K562 (cell line): ENCODE measurements around the gene AGR2. TPM values are rescaled to one million over a fixed set of nuclear protein-coding genes. Genes with fewer than 3 reads are reported as not detected.

Source experiments
- ATF6 ChIP-seq: sonication (generic); formaldehyde crosslinking; IDR thresholded peaks from 2 replicates; pipeline ENCODE4 v1.4.0; 2020; ENCODE audit warnings: mild to moderate bottlenecking, missing genetic modification reagents
- CBFA2T2 ChIP-seq: fragments of 450-650 bp; conservative IDR thresholded peaks from 2 replicates; pipeline ENCODE4 v1.6.1; 2017; ENCODE audit warnings: mild to moderate bottlenecking
- CCNT2 ChIP-seq: IDR thresholded peaks from 2 replicates; pipeline ENCODE4 v1.6.1; 2011; ENCODE audit warnings: borderline replicate concordance, low read depth, mild to moderate bottlenecking, moderate library complexity, mixed read lengths, low read length; ENCODE audit not compliant: insufficient read length; ENCODE audit errors: extremely low read depth
- CUX1 ChIP-seq: fragments of 200-800 bp; sonication (Bioruptor generic); IDR thresholded peaks from 2 replicates; pipeline ENCODE4 v1.6.1; 2016; ENCODE audit warnings: missing genetic modification characterization, missing compliant biosample characterization
- ELF2 ChIP-seq: fragments of 250-450 bp; sonication (Bioruptor Pico); IDR thresholded peaks from 2 replicates; pipeline ENCODE4 v1.5.0; 2021; ENCODE audit warnings: mild to moderate bottlenecking
- FOXJ3 ChIP-seq: sonication (generic); formaldehyde crosslinking; IDR thresholded peaks from 2 replicates; pipeline ENCODE4 v1.4.0; 2020; ENCODE audit warnings: mild to moderate bottlenecking, missing genetic modification reagents
- HCFC1 ChIP-seq: IDR thresholded peaks from 2 replicates; pipeline ENCODE4 v1.6.1; 2012; ENCODE audit warnings: low read depth, low read length, improper control_type of control experiment
- HDAC6 ChIP-seq: IDR thresholded peaks from 2 replicates; pipeline ENCODE4 v1.6.1; 2012; ENCODE audit warnings: low read depth, mild to moderate bottlenecking, control low read depth, inconsistent platforms, low read length, moderate library complexity
- IFI16 ChIP-seq: fragments of 250-450 bp; sonication (Bioruptor Pico); IDR thresholded peaks from 2 replicates; pipeline ENCODE4 v2.1.2; 2022; ENCODE audit warnings: mild to moderate bottlenecking, inconsistent platforms
- KAT7 ChIP-seq: sonication (generic); formaldehyde crosslinking; IDR thresholded peaks from 2 replicates; pipeline ENCODE4 v1.8.0; 2022; ENCODE audit warnings: missing genetic modification reagents, mild to moderate bottlenecking, borderline replicate concordance
- KDM2B ChIP-seq: fragments of 250-450 bp; sonication (Bioruptor Pico); IDR thresholded peaks from 2 replicates; pipeline ENCODE4 v1.8.0; 2021; ENCODE audit warnings: mild to moderate bottlenecking, moderate library complexity
- MECOM ChIP-seq: fragments of 250-450 bp; sonication (Bioruptor Pico); IDR thresholded peaks from 2 replicates; pipeline ENCODE4 v1.8.0; 2022; ENCODE audit warnings: inconsistent platforms
- PTTG1 ChIP-seq: fragments of 450-650 bp; IDR thresholded peaks from 2 replicates; pipeline ENCODE4 v1.6.1; 2016; ENCODE audit warnings: low read depth, mild to moderate bottlenecking, missing genetic modification characterization, missing compliant biosample characterization
- SETDB1 ChIP-seq: IDR thresholded peaks from one replicate; pipeline ENCODE4 v1.6.1; 2012; ENCODE audit warnings: low read length, control low read depth, inconsistent platforms
- USF2 ChIP-seq: sonication (generic); formaldehyde crosslinking; IDR thresholded peaks from 2 replicates; pipeline ENCODE4 v1.5.0; 2020; ENCODE audit warnings: missing genetic modification reagents
- ZBTB17 ChIP-seq: fragments of 450-650 bp; formaldehyde crosslinking; IDR thresholded peaks from 2 replicates; pipeline ENCODE4 v1.4.0; 2020; ENCODE audit warnings: mild to moderate bottlenecking
- ZKSCAN3 ChIP-seq: fragments of 250-450 bp; sonication (Bioruptor Pico); IDR thresholded peaks from 2 replicates; pipeline ENCODE4 v1.4.0; 2020
- ZNF134 ChIP-seq: fragments of 250-450 bp; sonication (Bioruptor Pico); conservative IDR thresholded peaks from 2 replicates; pipeline ENCODE4 v1.4.0; 2020
- ZNF431 ChIP-seq: sonication (generic); formaldehyde crosslinking; IDR thresholded peaks from 2 replicates; pipeline ENCODE4 v1.8.0; 2022; ENCODE audit warnings: mild to moderate bottlenecking, missing genetic modification reagents
- ZNF696 ChIP-seq: fragments of 250-450 bp; sonication (Bioruptor Pico); conservative IDR thresholded peaks from 2 replicates; pipeline ENCODE4 v1.4.0; 2020; ENCODE audit warnings: mild to moderate bottlenecking, moderate library complexity
- polyA plus RNA-seq, 8 experiments: library from polyadenylated mRNA; depleted of rRNA in 4 of 8; stranded (reverse) in 5 of 8; unstranded in 3 of 8; fragments of >200 nt; fragmentation: Nextera tagmentation in 2 of 8; fragmentation: Illumina TruSeq in 1 of 8; extraction: Ambion mirVana in 2 of 8; extraction: Trizol in 1 of 8; gene quantifications; 2 replicates each; pipeline versions ENCODE4 v1.2.1 to v1.2.3, GENCODE V29; 2011 to 2014; ENCODE audit warnings: inconsistent platforms in 1 of 8, missing spikeins in 1 of 8
- total RNA-seq, 7 experiments: library from RNA; depleted of rRNA in 6 of 7; stranded (reverse); fragments of >200 nt in 6 of 7; fragmentation: Illumina TruSeq in 2 of 7; extraction: Trizol in 2 of 7; gene quantifications; 2 replicates each; pipeline versions ENCODE4 v1.2.1 to v1.2.3, GENCODE V29; 2011 to 2021; ENCODE audit warnings: low replicate concordance in 1 of 7

Gene AGR2
- total and polyA plus RNA-seq, 9 of the 15 experiments (the other 6 are each of a cell fraction or from before 2014, with no cell fraction given) = 0.66 TPM; not detected in 8

- TF ChIP-seq ATF6 (CRISPR knock-in tag) (no peak), ZKSCAN3 (CRISPR knock-in tag) (no peak), ZNF431 (no peak), PTTG1 (tag) (no peak), ELF2 (no peak), HCFC1 (no peak), FOXJ3 (CRISPR knock-in tag) (no peak), ZBTB17 (CRISPR knock-in tag) (no peak), SETDB1 (no peak), CUX1 (CRISPR knock-in tag) (no peak), ZNF134 (CRISPR knock-in tag) (no peak), USF2 (no peak), MECOM (no peak), CBFA2T2 (no peak), KDM2B (no peak), ZNF696 (CRISPR knock-in tag) (no peak), IFI16 (no peak), KAT7 (CRISPR knock-in tag) (no peak), CCNT2 (peak; percentile 52), HDAC6 (no peak)
Measured at GRCh38 chr7:16753102-16753931, 51.5 kb downstream of the AGR2 start, which contains the start of gene TSPAN13 (continued).
